Measurements from ENCODE around the gene TTLL5. TPM values are rescaled to one million over a fixed set of nuclear protein-coding genes. Genes with fewer than 3 reads are reported as not detected.

Gene TTLL5
- polyA plus RNA-seq, 1 of the 3 experiments (the other 2 are of a cell fraction), result 9.6 TPM

- no peaks in the 10 kb centered on the region for H4K20me1 ChIP-seq (ENCODE audit: insufficient read depth)
- WGBS (ENCODE audit: low lambda C conversion rate), result 40% methylated on average over 4 of the region's 4 CpGs
- ChIA-PET POLR2A (no interaction called here), CTCF (interaction anchor here (1.4 kb wide), 1 partner anchor 35 kb away, joined by 4 read pairs; no protein-coding TSS in a partner anchor)
- no peak for TF ChIP-seq EP300 (IDR thresholded peaks at IDR 0.05; ENCODE audit: borderline replicate concordance in 1 of 2, low read depth in 1 of 2, low read length in 1 of 2)
- no peak for TF ChIP-seq POLR2AphosphoS5 (IDR thresholded peaks at IDR 0.05; ENCODE audit: low read depth, low read length)
- no peak overlapping the region for H3K27ac ChIP-seq (ENCODE audit: low read depth in 2 of 2, low read length in 1 of 2)
- H3K36me3 ChIP-seq (replicated peaks in 1 of 2; ENCODE audit: control insufficient read depth in 1 of 2, insufficient read depth in 2 of 2, low read length in 1 of 2), result no peaks in the 10 kb centered on the region
- no peaks in the 10 kb centered on the region for H3K79me2 ChIP-seq (ENCODE audit: insufficient read depth)
- peaks cover 47% of the 10 kb centered on the region for H3K27me3 ChIP-seq (ENCODE audit: insufficient read depth)
- no peaks in the 10 kb centered on the region for H3K9me2 ChIP-seq
- DNase-seq, result no peak
- no peak overlapping the region for H2AFZ ChIP-seq (ENCODE audit: low read depth)
- H3K4me3 ChIP-seq (ENCODE audit: low read depth in 2 of 2, low read length in 1 of 2), result no peak overlapping the region
- H3K4me1 ChIP-seq (ENCODE audit: control insufficient read depth in 1 of 2, insufficient read depth in 2 of 2, low read depth in 1 of 2, low read length in 1 of 2), result no peaks in the 10 kb centered on the region
- no peak overlapping the region for H3K9ac ChIP-seq
- H3F3A ChIP-seq (replicated peaks; ENCODE audit: insufficient read depth), result no peaks in the 10 kb centered on the region
- H3K4me2 ChIP-seq, result no peak overlapping the region
- no peaks in the 10 kb centered on the region for H3K9me3 ChIP-seq
These were observed 48.9 kb upstream of the TTLL5 start for GRCh38 chr14:75612157-75612556.

GRCh38 chr14:75614179-75614578 is 46.9 kb upstream of the TTLL5 start:
- Histone ChIP-seq H3K4me2 (no peak overlapping the region), H3F3A (replicated peaks; ENCODE audit: insufficient read depth) (no peaks in the 10 kb centered on the region), H2AFZ (ENCODE audit: low read depth) (no peak overlapping the region), H3K79me2 (ENCODE audit: insufficient read depth) (no peaks in the 10 kb centered on the region), H3K4me1 (ENCODE audit: control insufficient read depth in 1 of 2, insufficient read depth in 2 of 2, low read depth in 1 of 2, low read length in 1 of 2) (no peaks in the 10 kb centered on the region), H3K4me3 (ENCODE audit: low read depth in 2 of 2, low read length in 1 of 2) (no peak overlapping the region), H3K36me3 (replicated peaks in 1 of 2; ENCODE audit: control insufficient read depth in 1 of 2, insufficient read depth in 2 of 2, low read length in 1 of 2) (no peaks in the 10 kb centered on the region), H4K20me1 (ENCODE audit: insufficient read depth) (no peaks in the 10 kb centered on the region), H3K9me2 (no peaks in the 10 kb centered on the region), H3K9ac (no peak overlapping the region), H3K27ac (ENCODE audit: low read depth in 2 of 2, low read length in 1 of 2) (no peak overlapping the region), H3K9me3 (no peaks in the 10 kb centered on the region), H3K27me3 (ENCODE audit: insufficient read depth) (peaks cover 41% of the 10 kb centered on the region)
- ChIA-PET CTCF (no interaction called here), POLR2A (no interaction called here)
- WGBS (ENCODE audit: low lambda C conversion rate), result 39% methylated on average over 4 of the region's 4 CpGs
- TF ChIP-seq GABPA (IDR thresholded peaks at IDR 0.05; ENCODE audit: low read depth), result no peak
- no peak for DNase-seq

DNA sequence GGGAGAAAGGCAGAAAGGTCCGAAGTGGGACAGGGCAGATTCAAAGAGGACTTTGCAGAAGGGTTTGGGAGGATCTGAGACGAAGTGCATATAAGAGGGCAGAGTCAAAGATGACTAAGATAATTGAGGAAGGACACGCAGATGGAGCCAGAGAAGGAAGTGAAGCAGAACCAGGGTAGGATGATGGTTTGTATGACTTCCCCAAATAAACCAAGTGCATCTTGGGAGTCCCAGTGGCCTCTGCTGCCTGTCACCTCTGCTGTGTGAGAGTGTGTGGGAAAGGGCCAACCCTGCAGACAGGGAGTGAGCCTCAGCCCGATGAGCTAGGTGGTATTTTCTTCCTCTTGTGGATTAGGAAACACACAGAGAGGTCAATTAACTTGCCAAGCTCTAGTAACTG is 45.8 kb upstream of the TTLL5 start:
- H3K27ac ChIP-seq (ENCODE audit: low read depth in 2 of 2, low read length in 1 of 2), result no peak overlapping the region
- POLR2A ChIA-PET, result interaction anchor here (0.6 kb wide), 1 partner anchor 47 kb away, joined by 4 read pairs; no protein-coding TSS in a partner anchor
- no peak overlapping the region for H2AFZ ChIP-seq (ENCODE audit: low read depth)

More for the DNA sequence above, 45.8 kb upstream of the TTLL5 start:
- TF ChIP-seq CHD2 (IDR thresholded peaks at IDR 0.05; ENCODE audit: low read length, partially characterized antibody), result no peak
- no peak for TF ChIP-seq MEF2A (IDR thresholded peaks at IDR 0.05; ENCODE audit: borderline replicate concordance, low read depth)
- TF ChIP-seq NRF1 (IDR thresholded peaks at IDR 0.05; ENCODE audit: low read depth, low read length), result no peak
- TF ChIP-seq GABPA (IDR thresholded peaks at IDR 0.05; ENCODE audit: low read depth), result no peak
- no peak for TF ChIP-seq NFIC (IDR thresholded peaks at IDR 0.05; ENCODE audit: borderline replicate concordance)
- TF ChIP-seq SIN3A (IDR thresholded peaks at IDR 0.05; ENCODE audit: borderline replicate concordance, low read depth, low read length), result no peak
- TF ChIP-seq, protein P1, sequence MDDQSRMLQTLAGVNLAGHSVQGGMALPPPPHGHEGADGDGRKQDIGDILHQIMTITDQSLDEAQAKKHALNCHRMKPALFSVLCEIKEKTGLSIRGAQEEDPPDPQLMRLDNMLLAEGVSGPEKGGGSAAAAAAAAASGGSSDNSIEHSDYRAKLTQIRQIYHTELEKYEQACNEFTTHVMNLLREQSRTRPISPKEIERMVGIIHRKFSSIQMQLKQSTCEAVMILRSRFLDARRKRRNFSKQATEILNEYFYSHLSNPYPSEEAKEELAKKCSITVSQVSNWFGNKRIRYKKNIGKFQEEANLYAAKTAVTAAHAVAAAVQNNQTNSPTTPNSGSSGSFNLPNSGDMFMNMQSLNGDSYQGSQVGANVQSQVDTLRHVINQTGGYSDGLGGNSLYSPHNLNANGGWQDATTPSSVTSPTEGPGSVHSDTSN (IDR thresholded peaks at IDR 0.05), result no peak
- TF ChIP-seq USF1 (IDR thresholded peaks at IDR 0.05; ENCODE audit: borderline replicate concordance, low read depth), result no peak
- no peak for TF ChIP-seq GATA2 (CRISPR knock-in tag; IDR thresholded peaks at IDR 0.05)
- WGBS (ENCODE audit: low lambda C conversion rate), result 28% methylated on average over 4 of the region's 4 CpGs
- Histone ChIP-seq H3K79me2 (ENCODE audit: insufficient read depth) (no peaks in the 10 kb centered on the region), H4K20me1 (ENCODE audit: insufficient read depth) (no peaks in the 10 kb centered on the region), H3K27me3 (ENCODE audit: insufficient read depth) (peaks cover 33% of the 10 kb centered on the region), H3K4me3 (ENCODE audit: low read depth in 2 of 2, low read length in 1 of 2) (no peak overlapping the region), H3K9ac (no peak overlapping the region), H3K36me3 (replicated peaks in 1 of 2; ENCODE audit: control insufficient read depth in 1 of 2, insufficient read depth in 2 of 2, low read length in 1 of 2) (no peaks in the 10 kb centered on the region), H3K4me2 (no peak overlapping the region), H3K9me3 (no peaks in the 10 kb centered on the region), H3K4me1 (ENCODE audit: control insufficient read depth in 1 of 2, insufficient read depth in 2 of 2, low read depth in 1 of 2, low read length in 1 of 2) (no peaks in the 10 kb centered on the region), H3F3A (replicated peaks; ENCODE audit: insufficient read depth) (no peaks in the 10 kb centered on the region), H3K9me2 (no peaks in the 10 kb centered on the region)
- no peak for DNase-seq
- CTCF ChIA-PET, result interaction anchor here (1.5 to 3.2 kb wide), 2 partner anchors 38 to 39 kb away, joined by 5 to 19 read pairs; no protein-coding TSS in a partner anchor

Measured in SK-N-SH (cell line).